Common myeloid progenitor, CD34-positive (primary cell): Measurements from ENCODE around the gene PRRX1.

ENCODE experiments used
- CTCF ChIA-PET: fragments of 350-600 bp; sonication (Branson Sonifier 250); formaldehyde crosslinking; loops from one replicate; lab custom pipeline; 2021; ENCODE audit warnings: antibody characterized with exemption; lab: Charles Lee
- POLR2A ChIA-PET: fragments of 350-600 bp; sonication (Branson Sonifier 250); formaldehyde crosslinking; loops from one replicate; lab custom pipeline; 2021; ENCODE audit warnings: antibody characterized with exemption; lab: Charles Lee
- DNase-seq, 3 donors: peaks; one replicate each; pipeline versions ENCODE4 v3.0.0 to v3.0.0-alpha.2; 2013
- H3K27ac ChIP-seq, 2 experiments: 1 replicate in 1 of 2; 2 replicates in 1 of 2; pipeline ENCODE4 v1.7.0; 2013; ENCODE audit warnings: inconsistent platforms in 2 of 2, low read length in 2 of 2, mild to moderate bottlenecking in 2 of 2, low read depth in 1 of 2, moderate library complexity in 1 of 2; ENCODE audit not compliant: severe bottlenecking in 2 of 2, insufficient read depth in 1 of 2, poor library complexity in 1 of 2
- H3K27me3 ChIP-seq, 5 experiments: replicated peaks in 2 of 5; 1 replicate in 3 of 5; 2 replicates in 2 of 5; pipeline versions ENCODE4 v1.6.1 to v1.7.0; 2013; ENCODE audit warnings: low read length in 4 of 5, mild to moderate bottlenecking in 2 of 5, moderate library complexity in 2 of 5, inconsistent platforms in 1 of 5; ENCODE audit not compliant: insufficient read depth in 5 of 5, control insufficient read depth in 4 of 5
- H3K36me3 ChIP-seq, 4 experiments: 1 replicate in 2 of 4; 2 replicates in 2 of 4; pipeline versions ENCODE4 v1.6.1 to v1.7.0; 2013; ENCODE audit warnings: low read length in 3 of 4, control low read depth in 1 of 4, mild to moderate bottlenecking in 1 of 4; ENCODE audit not compliant: control insufficient read depth in 4 of 4, insufficient read depth in 4 of 4
- H3K4me1 ChIP-seq, 4 experiments: 1 replicate in 3 of 4; 2 replicates in 1 of 4; pipeline versions ENCODE4 v1.6.1 to v1.7.1; 2013; ENCODE audit warnings: low read length in 3 of 4, mild to moderate bottlenecking in 3 of 4, control low read depth in 1 of 4, inconsistent platforms in 1 of 4, moderate library complexity in 1 of 4; ENCODE audit not compliant: control insufficient read depth in 4 of 4, insufficient read depth in 4 of 4; ENCODE audit errors: control extremely low read depth in 1 of 4
- H3K4me3 ChIP-seq, 7 experiments: 1 replicate in 4 of 7; 2 replicates in 3 of 7; pipeline versions ENCODE4 v1.5.1 to v1.7.0; 2013; ENCODE audit warnings: mild to moderate bottlenecking in 7 of 7, low read length in 6 of 7, moderate library complexity in 6 of 7, inconsistent platforms in 2 of 7, low read depth in 2 of 7, control low read depth in 1 of 7; ENCODE audit not compliant: insufficient read depth in 4 of 7, control insufficient read depth in 1 of 7; ENCODE audit errors: extremely low read depth in 1 of 7
- H3K9me3 ChIP-seq, 5 experiments: 1 replicate in 4 of 5; 2 replicates in 1 of 5; pipeline versions ENCODE4 v1.6.1 to v1.7.1; 2013; ENCODE audit warnings: low read length in 4 of 5, mild to moderate bottlenecking in 2 of 5, inconsistent platforms in 1 of 5, low read depth in 1 of 5, moderate library complexity in 1 of 5; ENCODE audit not compliant: control insufficient read depth in 4 of 5, insufficient read depth in 2 of 5; ENCODE audit errors: control extremely low read depth in 1 of 5
- WGBS: methylation state at CpG from one replicate; pipeline ENCODE4 v1.1.5; 2013; ENCODE audit not compliant: insufficient coverage; 5-methylcytosine and 5-hydroxymethylcytosine counted together

The PRRX1 gene

GRCh38 chr1:170675865-170676264, 11.9 kb downstream of the PRRX1 start:
- CTCF ChIA-PET = interaction anchor here (0.7 to 2.3 kb wide), 2 partner anchors 9 to 1223 kb away, joined by 5 read pairs; no protein-coding TSS in a partner anchor
- Histone ChIP-seq H3K4me1 (peaks cover 0 to 2% (median 0%) of the 10 kb centered on the region in 4 experiments), H3K9me3 (peaks cover 0 to 2% (median 0%) of the 10 kb centered on the region in 5 experiments), H3K36me3 (no peaks in the 10 kb centered on the region), H3K4me3 (no peak overlapping the region), H3K27me3 (peaks cover 17 to 59% (median 33%) of the 10 kb centered on the region in 5 experiments), H3K27ac (no peak overlapping the region)
- POLR2A ChIA-PET = no interaction called here
- DNase-seq = no peak

- Histone ChIP-seq H3K4me3 (no peak overlapping the region), H3K9me3 (peaks cover 0 to 2% (median 0%) of the 10 kb centered on the region in 5 experiments), H3K36me3 (no peaks in the 10 kb centered on the region), H3K27ac (no peak overlapping the region), H3K27me3 (peaks cover 14 to 53% (median 28%) of the 10 kb centered on the region in 5 experiments), H3K4me1 (no peaks in the 10 kb centered on the region)
- POLR2A ChIA-PET = no interaction called here
- CTCF ChIA-PET = interaction anchor here (2.3 kb wide), 1 partner anchor 10 kb away, joined by 5 read pairs; no protein-coding TSS in a partner anchor
- no peak for DNase-seq
Observed at GRCh38 chr1:170676628-170677027, 12.7 kb downstream of the PRRX1 start.

DNA sequence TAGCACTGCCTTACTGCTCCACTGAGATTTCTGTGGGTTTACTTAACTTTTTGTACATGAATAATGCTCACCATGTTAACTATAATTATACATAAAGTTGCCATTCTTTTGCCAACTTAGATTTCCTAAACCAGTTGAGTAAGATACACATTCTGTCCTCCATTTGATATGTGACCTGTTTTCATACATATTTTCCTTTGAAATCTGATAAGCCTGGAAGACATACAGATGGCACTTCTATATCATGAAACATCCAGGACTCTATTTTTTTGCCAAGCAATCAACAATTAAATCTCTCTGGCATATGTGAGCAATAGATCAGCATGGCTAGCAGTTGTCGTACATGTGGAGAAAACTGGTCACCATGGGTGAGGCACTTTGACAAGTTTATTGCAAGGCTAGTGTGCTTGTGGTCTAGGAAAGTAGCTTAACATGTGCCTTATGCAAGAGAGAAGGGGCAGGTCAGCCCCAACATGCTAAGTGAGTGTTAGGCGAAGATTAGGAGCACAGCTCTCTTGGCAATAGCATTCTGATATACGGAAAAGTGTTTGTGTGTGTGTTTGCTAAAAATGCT, 14.2 kb downstream of the PRRX1 start:
- Histone ChIP-seq H3K36me3 (no peaks in the 10 kb centered on the region), H3K4me3 (no peak overlapping the region), H3K4me1 (no peaks in the 10 kb centered on the region), H3K27me3 (peaks cover 5 to 42% (median 15%) of the 10 kb centered on the region in 5 experiments), H3K27ac (no peak overlapping the region), H3K9me3 (no peaks in the 10 kb centered on the region)
- ChIA-PET POLR2A (no interaction called here), CTCF (no interaction called here)
- WGBS = 93% methylated on average over 3 of the region's 3 CpGs
- DNase-seq = no peak

DNA sequence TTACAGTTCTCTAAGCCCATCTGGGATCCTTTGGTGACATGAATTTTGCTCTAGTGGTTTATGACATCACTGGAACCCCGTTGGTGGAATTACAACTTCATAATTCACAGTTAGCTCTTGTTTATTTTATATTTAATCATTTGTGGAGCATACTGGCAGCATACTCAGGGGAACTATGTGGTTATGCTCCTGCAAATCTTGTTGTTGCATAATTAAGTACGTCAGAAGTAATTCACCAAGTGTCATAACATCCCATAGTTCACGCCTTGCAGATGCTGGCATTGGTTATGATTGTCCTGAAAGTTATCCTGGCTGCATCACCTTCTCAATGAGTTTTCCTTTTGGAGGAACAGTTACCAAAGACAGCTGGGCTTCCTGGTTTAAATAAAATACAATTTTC, 16.5 kb downstream of the PRRX1 start:
- Histone ChIP-seq H3K27me3 (peaks cover 2 to 31% (median 4%) of the 10 kb centered on the region in 5 experiments), H3K4me1 (no peaks in the 10 kb centered on the region), H3K9me3 (no peaks in the 10 kb centered on the region), H3K27ac (no peak overlapping the region), H3K4me3 (no peak overlapping the region), H3K36me3 (no peaks in the 10 kb centered on the region)
- WGBS = 93% methylated on average over 2 of the region's 3 CpGs
- no peak for DNase-seq
- ChIA-PET CTCF (no interaction called here), POLR2A (no interaction called here)

- no peaks in the 10 kb centered on the region for H3K9me3 ChIP-seq
- H3K27ac ChIP-seq = no peak overlapping the region
- DNase-seq = no peak
- no CpG with 5 or more reads among the region's 1 CpG for WGBS
- CTCF ChIA-PET = no interaction called here
- H3K4me3 ChIP-seq = no peak overlapping the region
- POLR2A ChIA-PET = no interaction called here
- H3K4me1 ChIP-seq = no peaks in the 10 kb centered on the region
- H3K36me3 ChIP-seq = no peaks in the 10 kb centered on the region
- peaks cover 3 to 28% (median 4%) of the 10 kb centered on the region in 5 experiments for H3K27me3 ChIP-seq
Observed at GRCh38 chr1:170682169-170682568, 18.2 kb downstream of the PRRX1 start.

- H3K4me3 ChIP-seq = no peak overlapping the region
- no peaks in the 10 kb centered on the region for H3K9me3 ChIP-seq
- no peak for DNase-seq
- CTCF ChIA-PET = no interaction called here
- no peaks in the 10 kb centered on the region for H3K36me3 ChIP-seq
- peaks cover 4 to 26% (median 4%) of the 10 kb centered on the region in 5 experiments for H3K27me3 ChIP-seq
- no CpG with 5 or more reads among the region's 1 CpG for WGBS
- no peak overlapping the region for H3K27ac ChIP-seq
- POLR2A ChIA-PET = no interaction called here
- no peaks in the 10 kb centered on the region for H3K4me1 ChIP-seq
Observed at GRCh38 chr1:170682809-170683208, 18.9 kb downstream of the PRRX1 start.

DNA sequence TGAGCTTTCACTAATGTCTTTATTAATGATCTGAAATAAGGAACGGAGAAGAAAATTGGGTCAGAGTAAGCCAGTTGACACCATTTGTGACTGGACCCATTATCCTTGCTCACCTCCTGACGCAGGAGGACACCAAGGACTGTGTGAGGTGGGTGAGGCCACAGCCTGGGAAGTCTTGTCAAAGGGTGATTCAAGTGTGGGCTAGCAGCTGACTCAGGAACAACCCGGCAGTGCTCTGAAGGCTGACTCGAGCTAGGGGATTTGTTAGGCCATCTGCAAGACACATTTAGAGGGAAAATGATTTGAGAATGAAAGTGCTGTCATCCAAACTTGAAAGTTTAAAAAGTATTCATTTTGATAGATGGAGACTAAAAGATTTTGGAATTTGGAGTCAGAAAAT, 21.2 kb downstream of the PRRX1 start:
- H3K9me3 ChIP-seq = no peaks in the 10 kb centered on the region
- no peaks in the 10 kb centered on the region for H3K36me3 ChIP-seq
- ChIA-PET CTCF (interaction anchor here (1.0 kb wide), 1 partner anchor 10 kb away, joined by 3 read pairs; no protein-coding TSS in a partner anchor), POLR2A (no interaction called here)
- no peak overlapping the region for H3K4me3 ChIP-seq
- no peak for DNase-seq
- 100% methylated on average over 4 of the region's 4 CpGs for WGBS
- peaks cover 4 to 18% (median 4%) of the 10 kb centered on the region in 5 experiments for H3K27me3 ChIP-seq
- no peaks in the 10 kb centered on the region for H3K4me1 ChIP-seq
- H3K27ac ChIP-seq = no peak overlapping the region
